AG04449 (cell line): ENCODE data around the gene NEURL4.

Source experiments
- CTCF ChIA-PET: fragments of 350-600 bp; formaldehyde crosslinking; extraction: SDS; loops from one replicate; lab custom pipeline; 2021; ENCODE audit warnings: antibody characterized with exemption; lab: Yijun Ruan, JAX
- POLR2A ChIA-PET: fragments of 400-600, 350-600 bp; formaldehyde crosslinking; extraction: SDS; loops from one replicate; lab custom pipeline; 2020; ENCODE audit warnings: antibody characterized with exemption, inconsistent platforms; lab: Yijun Ruan, JAX
- DNase-seq: peaks from one replicate; pipeline ENCODE4 v3.0.0-alpha.2; 2010; ENCODE audit warnings: low read depth, low spot score
- H3K4me3 ChIP-seq: 2 replicates; pipeline ENCODE4 v1.5.1; 2011; ENCODE audit warnings: low read depth, mild to moderate bottlenecking, control low read depth, low read length
- TF ChIP-seq, protein P1 (sequence below): IDR thresholded peaks from one replicate; pipeline ENCODE4 v1.5.1; 2011; ENCODE audit warnings: mild to moderate bottlenecking, moderate library complexity, low read length, control low read depth, inconsistent platforms; ENCODE audit not compliant: insufficient read depth; ENCODE audit errors: missing control alignments

The NEURL4 gene

DNA sequence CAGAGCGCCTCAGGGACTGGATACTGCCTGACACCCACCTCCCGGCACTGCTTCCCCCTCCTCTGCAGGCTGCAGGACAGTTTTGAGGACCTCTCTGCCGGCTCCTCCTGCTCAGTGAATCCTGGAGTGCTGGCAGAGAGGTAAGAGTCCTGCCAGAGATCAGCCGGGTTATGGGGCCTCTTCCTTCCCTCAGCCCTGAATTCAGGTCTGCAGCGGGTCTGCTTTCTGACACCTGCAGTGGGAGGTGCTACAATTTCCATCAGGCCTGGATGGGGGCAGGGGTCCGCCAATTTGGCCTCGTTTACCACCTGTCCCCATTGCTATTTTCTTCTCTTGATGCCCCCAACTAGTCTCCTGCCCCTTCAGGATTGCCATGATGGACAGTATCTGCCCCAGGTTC lies 3.0 kb upstream of the NEURL4 start:
- CTCF ChIA-PET: interaction anchor here (3.5 kb wide), 1 partner anchor 13 kb away, joined by 30 read pairs; no protein-coding TSS in a partner anchor

DNA sequence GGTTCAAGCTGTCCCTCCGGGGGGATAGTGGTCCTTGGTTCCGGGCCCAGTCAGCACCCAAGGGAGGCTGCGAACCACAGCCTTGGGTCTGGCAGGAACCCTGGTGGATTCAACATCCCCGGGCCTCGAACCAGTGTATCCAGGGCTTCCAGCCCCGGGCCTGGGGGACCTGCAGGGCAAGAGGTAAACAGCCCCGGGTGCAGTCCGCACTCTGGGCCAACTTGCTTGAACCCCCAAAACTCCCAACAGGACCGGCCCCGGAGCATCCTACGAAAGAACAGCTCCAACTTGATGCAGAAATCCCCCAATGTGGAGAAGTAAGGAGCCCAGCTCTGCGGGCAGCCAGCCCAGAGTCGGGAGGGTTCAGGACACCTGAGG lies 1.5 kb upstream of the NEURL4 start:
- ChIA-PET CTCF (interaction anchor here (1.7 to 3.5 kb wide), 5 partner anchors 12 to 230 kb away, joined by 5 to 30 read pairs (median 10); partner anchors contain the start of gene SLC2A4), POLR2A (interaction anchor here (1.5 to 2.3 kb wide), 4 partner anchors 13 to 153 kb away, joined by 5 to 20 read pairs (median 8); partner anchors contain the start of genes POLR2A and TMEM256)
- TF ChIP-seq, protein P1, sequence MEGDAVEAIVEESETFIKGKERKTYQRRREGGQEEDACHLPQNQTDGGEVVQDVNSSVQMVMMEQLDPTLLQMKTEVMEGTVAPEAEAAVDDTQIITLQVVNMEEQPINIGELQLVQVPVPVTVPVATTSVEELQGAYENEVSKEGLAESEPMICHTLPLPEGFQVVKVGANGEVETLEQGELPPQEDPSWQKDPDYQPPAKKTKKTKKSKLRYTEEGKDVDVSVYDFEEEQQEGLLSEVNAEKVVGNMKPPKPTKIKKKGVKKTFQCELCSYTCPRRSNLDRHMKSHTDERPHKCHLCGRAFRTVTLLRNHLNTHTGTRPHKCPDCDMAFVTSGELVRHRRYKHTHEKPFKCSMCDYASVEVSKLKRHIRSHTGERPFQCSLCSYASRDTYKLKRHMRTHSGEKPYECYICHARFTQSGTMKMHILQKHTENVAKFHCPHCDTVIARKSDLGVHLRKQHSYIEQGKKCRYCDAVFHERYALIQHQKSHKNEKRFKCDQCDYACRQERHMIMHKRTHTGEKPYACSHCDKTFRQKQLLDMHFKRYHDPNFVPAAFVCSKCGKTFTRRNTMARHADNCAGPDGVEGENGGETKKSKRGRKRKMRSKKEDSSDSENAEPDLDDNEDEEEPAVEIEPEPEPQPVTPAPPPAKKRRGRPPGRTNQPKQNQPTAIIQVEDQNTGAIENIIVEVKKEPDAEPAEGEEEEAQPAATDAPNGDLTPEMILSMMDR: no peak
- DNase-seq: no peak
- peak overlapping the region; percentile 96 for H3K4me3 ChIP-seq

More for the DNA sequence above, 3.0 kb upstream of the NEURL4 start:
- POLR2A ChIA-PET: no interaction called here
- no peak overlapping the region for H3K4me3 ChIP-seq
- TF ChIP-seq, protein P1: no peak
- DNase-seq: no peak

DNA sequence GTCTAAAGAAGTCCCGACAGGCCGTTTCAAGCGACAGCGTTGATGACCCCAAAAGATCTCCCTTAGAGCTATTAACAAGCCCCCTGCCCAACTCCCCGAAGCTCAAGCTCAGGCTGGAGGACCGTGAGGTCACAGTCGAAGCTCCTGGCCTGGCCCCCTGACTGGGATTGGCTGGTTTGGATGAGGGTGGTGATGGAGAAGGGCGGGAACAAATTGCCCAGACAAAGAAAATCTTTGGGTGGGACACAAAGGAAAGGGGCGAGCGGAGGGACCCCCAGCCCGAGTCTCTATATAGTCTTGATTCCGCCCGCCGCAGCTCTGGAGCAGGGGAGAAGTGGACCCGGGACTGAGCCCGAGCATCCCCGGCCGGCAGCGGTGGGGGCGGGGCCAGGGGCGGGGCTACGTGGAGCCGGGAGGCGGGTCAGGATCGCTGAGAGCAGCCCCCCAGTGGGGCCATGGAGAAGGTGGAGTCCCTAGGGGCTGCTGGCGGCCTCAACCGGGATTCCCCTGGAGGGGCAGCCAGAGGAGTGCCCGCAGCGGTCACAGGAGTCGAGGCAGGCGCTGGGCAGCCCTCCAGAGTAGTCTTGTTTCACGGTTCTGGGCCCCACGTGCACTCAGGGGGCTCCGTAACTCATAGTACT lies 982 bp upstream of the NEURL4 start:
- CTCF ChIA-PET: interaction anchor here (0.7 to 3.5 kb wide), 8 partner anchors 12 to 230 kb away, joined by 3 to 30 read pairs (median 6); partner anchors contain the start of genes SLC2A4 and TMEM95
- POLR2A ChIA-PET: interaction anchor here (0.6 to 2.3 kb wide), 14 partner anchors 10 to 154 kb away, joined by 3 to 20 read pairs (median 5); partner anchors contain the start of genes GPS2, POLR2A and TMEM256
- DNase-seq: no peak

DNA sequence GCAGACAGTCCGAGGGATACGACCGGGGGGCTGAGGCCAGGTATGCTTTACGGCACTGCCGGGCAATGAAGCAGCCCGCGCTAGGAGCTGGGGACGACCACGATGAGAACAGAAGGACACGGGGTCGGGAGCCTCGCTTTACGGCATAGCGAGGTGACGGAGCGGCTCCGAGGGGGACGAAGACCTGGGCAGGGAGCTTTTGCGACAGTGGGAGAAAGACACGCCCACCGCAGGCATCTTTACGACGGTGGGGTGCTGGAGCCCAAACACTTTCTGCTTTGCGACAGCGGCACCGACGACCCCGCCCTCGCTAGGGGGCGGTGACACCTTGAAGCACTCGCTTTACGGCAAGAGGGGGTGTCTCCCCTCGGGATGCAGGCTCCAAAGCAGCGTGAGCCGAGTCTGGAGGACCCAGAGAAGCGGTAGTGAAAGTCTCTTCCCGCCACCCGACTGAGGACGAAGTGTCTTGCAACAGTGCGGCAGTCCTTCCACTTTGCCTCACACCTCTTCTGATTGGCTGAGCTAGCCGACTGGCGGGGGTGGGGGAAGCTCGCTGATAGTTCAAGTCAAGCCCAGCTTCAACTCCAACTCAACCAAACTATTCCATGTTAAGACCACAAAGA lies 350 bp upstream of the NEURL4 start:
- CTCF ChIA-PET: interaction anchor here (0.7 to 3.5 kb wide), 10 partner anchors 11 to 284 kb away, joined by 3 to 30 read pairs (median 5); partner anchors contain the start of genes SLC2A4 and TMEM95
- TF ChIP-seq, protein P1: no peak
- DNase-seq: peak; percentile 96
- POLR2A ChIA-PET: interaction anchor here (0.6 to 2.3 kb wide), 15 partner anchors 9 to 356 kb away, joined by 3 to 20 read pairs (median 5); partner anchors contain the start of genes GPS2, POLR2A and TMEM256
- H3K4me3 ChIP-seq: peak overlapping the region; percentile 96

More for the DNA sequence above, 982 bp upstream of the NEURL4 start:
- TF ChIP-seq, protein P1: no peak
- peak overlapping the region; percentile 96 for H3K4me3 ChIP-seq

DNA sequence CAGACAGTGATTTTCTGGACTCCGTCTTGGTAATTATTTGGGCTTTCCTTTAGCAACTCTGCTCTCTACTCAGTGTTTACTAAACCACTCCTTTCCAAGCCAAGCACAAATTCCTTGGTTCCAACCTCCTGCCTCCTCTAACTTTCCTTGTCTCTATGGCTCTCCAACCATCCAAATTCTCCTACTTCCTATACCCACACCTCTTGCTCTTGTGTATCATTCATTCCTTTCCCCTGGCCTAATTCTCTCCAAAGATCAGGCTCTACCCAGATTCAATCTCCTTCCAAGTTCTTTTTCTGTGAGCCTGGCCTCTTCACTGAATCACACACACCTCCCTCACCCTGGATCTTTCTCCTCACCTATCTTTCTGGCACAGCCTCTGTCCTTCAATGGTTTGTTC lies 1.1 kb downstream of the NEURL4 start:
- TF ChIP-seq, protein P1: no peak
- no peak for DNase-seq
- ChIA-PET CTCF (interaction anchor here (0.6 to 3.7 kb wide), 7 partner anchors 8 to 233 kb away, joined by 3 to 20 read pairs (median 3); partner anchors contain the start of genes ACAP1 and SENP3), POLR2A (interaction anchor here (1.4 kb wide), 1 partner anchor 15 kb away, joined by 4 read pairs; no protein-coding TSS in a partner anchor)
- H3K4me3 ChIP-seq: peak overlapping the region; percentile 96
